ENCODE results near the gene MRM2.

DNA sequence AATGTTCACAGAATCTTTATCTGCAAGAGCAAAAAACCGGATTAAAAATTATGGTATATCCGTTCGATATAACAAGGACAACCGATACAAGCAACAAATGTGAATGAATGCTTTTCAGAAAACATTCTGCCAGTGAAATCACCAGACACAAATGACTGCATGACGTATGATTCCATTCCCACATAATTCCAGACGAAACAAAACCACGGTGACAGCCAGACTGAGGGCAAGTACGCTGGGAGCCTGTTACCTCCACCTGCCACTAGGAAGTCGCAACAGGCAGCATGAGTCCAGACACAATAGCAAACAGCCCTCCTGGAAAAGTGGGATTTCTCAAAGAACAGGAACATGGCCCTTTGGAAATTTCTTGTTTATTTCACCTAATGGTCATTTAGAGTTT, 51.0 kb downstream of the MRM2 start:
- TF ChIP-seq TAF1 (IDR thresholded peaks at IDR 0.05; ENCODE audit: low read depth, low read length) (no peak), POLR2A (IDR thresholded peaks at IDR 0.05; ENCODE audit: low read depth, low read length) (no peak), POLR2AphosphoS5 (IDR thresholded peaks at IDR 0.05; ENCODE audit: low read depth, low read length) (no peak), PAX5 (IDR thresholded peaks at IDR 0.05; ENCODE audit: insufficient read depth, low read length, severe bottlenecking) (no peak), SPI1 (IDR thresholded peaks at IDR 0.05; ENCODE audit: low read depth, low read length) (no peak), POU2F2 (IDR thresholded peaks at IDR 0.05; ENCODE audit: low read depth, low read length) (no peak)
